ENCODE measurements around the gene LMNA. TPM values are rescaled to one million over a fixed set of nuclear protein-coding genes. Genes with fewer than 3 reads are reported as not detected.

LMNA gene
- total and polyA plus RNA-seq, 2 of the 4 experiments (the other 2 are of a cell fraction), result 563 to 755 TPM

GRCh38 chr1:156121457-156121856, 6.9 kb downstream of the LMNA start:
- H3K18ac ChIP-seq (ENCODE audit: low read depth, low read length), result 0 out of 2 replicates have a peak overlapping the region, but pooled peaks have one; percentile 25
- H3K4me3 ChIP-seq (ENCODE audit: insufficient read depth, low read depth, low read length), result no peak overlapping the region
- peaks cover 51% of the 10 kb centered on the region for H3K4me1 ChIP-seq (ENCODE audit: control insufficient read depth, insufficient read depth, low read length)
- H4K20me1 ChIP-seq (ENCODE audit: insufficient read depth, low read length), result peaks cover 70% of the 10 kb centered on the region
- intact Hi-C loops (cut with micrococcal nuclease) (no loop called here), dilution Hi-C loops (cut with HindIII; ENCODE audit: low sequenced_read_pairs, unreplicated experiment) (no loop called here), in situ Hi-C loops (cut with MboI; ENCODE audit: low sequenced_read_pairs) (no loop called here)
- no peak overlapping the region for H4K5ac ChIP-seq (ENCODE audit: low read depth, low read length)
- H2AFZ ChIP-seq (replicated peaks; ENCODE audit: low read length, poor library complexity), result no peak overlapping the region
- H2BK15ac ChIP-seq (ENCODE audit: low read depth, low read length), result no peak overlapping the region
- peak overlapping the region; percentile 18 for H2BK5ac ChIP-seq (ENCODE audit: low read depth, low read length, poor library complexity, severe bottlenecking)
- no peak overlapping the region for H2BK120ac ChIP-seq (ENCODE audit: low read depth, low read length)
- peak overlapping the region; percentile 49 for H3K4ac ChIP-seq (ENCODE audit: low read depth, low read length)
- peak overlapping the region; percentile 53 for H3K4me2 ChIP-seq (ENCODE audit: low read depth, low read length)
- POLR2A ChIA-PET (ENCODE audit: unreplicated experiment), result interaction anchor here (0.7 kb wide), 1 partner anchor 68 kb away, joined by 18 read pairs; no protein-coding TSS in a partner anchor
- H2BK20ac ChIP-seq (ENCODE audit: low read depth, low read length), result no peak overlapping the region
- CTCF ChIA-PET, result interaction anchor here (1.3 to 1.4 kb wide), 2 partner anchors 8 to 21 kb away, joined by 3 to 9 read pairs; no protein-coding TSS in a partner anchor
- WGBS, 2 experiments (ENCODE audit: extremely low coverage in 2 of 2, insufficient read length in 1 of 2), result 82% methylated on average over 2 of the region's 4 CpGs; no CpG with 5 or more reads in 1 of the 2 experiments
- H3K27me3 ChIP-seq (ENCODE audit: control insufficient read depth, insufficient read depth, low read length), result no peaks in the 10 kb centered on the region
- H4K91ac ChIP-seq (ENCODE audit: insufficient read depth, low read depth, low read length), result no peak overlapping the region
- no peaks in the 10 kb centered on the region for H3K9me3 ChIP-seq (ENCODE audit: control insufficient read depth, insufficient read depth, low read length)
- peak overlapping the region in 1 of 2 experiments; percentile 40; a peak in 1 of 4 replicates for H4K8ac ChIP-seq (ENCODE audit: low read depth in 2 of 2, low read length in 2 of 2)
- H3K56ac ChIP-seq (ENCODE audit: extremely low read depth, insufficient read depth, low read length), result no peak overlapping the region
- no peak for TF ChIP-seq CHD1 (IDR thresholded peaks at IDR 0.05; ENCODE audit: low read depth, low read length)
- TF ChIP-seq SMC3 (IDR thresholded peaks at IDR 0.05; ENCODE audit: low read depth, low read length), result no peak
- no peak for TF ChIP-seq RCOR1 (IDR thresholded peaks at IDR 0.05; ENCODE audit: insufficient replicate concordance, low read length)
- TF ChIP-seq ELK1 (IDR thresholded peaks at IDR 0.05; ENCODE audit: borderline replicate concordance, low read depth, low read length), result no peak
- TF ChIP-seq POLR2A (IDR thresholded peaks at IDR 0.05; ENCODE audit: low read depth, low read length), result no peak
- no peak for TF ChIP-seq FOS (IDR thresholded peaks at IDR 0.05; ENCODE audit: low read depth, low read length)
- TF ChIP-seq RAD21 (IDR thresholded peaks at IDR 0.05; ENCODE audit: low read length), result no peak
- TF ChIP-seq BHLHE40 (IDR thresholded peaks at IDR 0.05; ENCODE audit: low read depth, low read length), result no peak
- TF ChIP-seq MXI1 (IDR thresholded peaks at IDR 0.05; ENCODE audit: borderline replicate concordance, low read depth, low read length), result no peak
- no peak for TF ChIP-seq CEBPB (IDR thresholded peaks at IDR 0.05; ENCODE audit: low read depth, low read length)
- no peak for TF ChIP-seq MAZ (IDR thresholded peaks at IDR 0.05; ENCODE audit: borderline replicate concordance, low read depth, low read length)
- TF ChIP-seq NFE2L2 (IDR thresholded peaks at IDR 0.05; ENCODE audit: low read depth, low read length), result no peak
- TF ChIP-seq USF2 (IDR thresholded peaks at IDR 0.05; ENCODE audit: low read depth, low read length), result no peak
- TF ChIP-seq CTCF (conservative IDR thresholded peaks at IDR 0.05; ENCODE audit: low read depth, low read length), result no peak
- no peak for TF ChIP-seq RFX5 (IDR thresholded peaks at IDR 0.05; ENCODE audit: low read depth, low read length)
- no peak for TF ChIP-seq MAFK (IDR thresholded peaks at IDR 0.05; ENCODE audit: low read depth, low read length)
- ATAC-seq (ENCODE audit: low read depth) (no peak), DNase-seq (no peak)
- H3K23ac ChIP-seq (ENCODE audit: low read depth, low read length), result peak overlapping the region; percentile 44; the same call in 1 of the 2 replicates
- BruUV-seq (replicated peaks), result no TSS peak
- peak overlapping the region; percentile 66 for H2AK5ac ChIP-seq (ENCODE audit: low read depth, low read length)
- peaks cover 25% of the 10 kb centered on the region for H3K9me1 ChIP-seq (ENCODE audit: insufficient read depth, low read length)
- no peak overlapping the region for H2AK9ac ChIP-seq (replicated peaks; ENCODE audit: low read depth, low read length, poor library complexity)
- H3K27ac ChIP-seq (ENCODE audit: insufficient read depth, low read length), result peak overlapping the region; percentile 89
- peaks cover 13% of the 10 kb centered on the region for H3K36me3 ChIP-seq (ENCODE audit: control insufficient read depth, insufficient read depth, low read length)
- H3K14ac ChIP-seq (replicated peaks; ENCODE audit: low read depth, low read length), result peak overlapping the region; percentile 71
- H3K9ac ChIP-seq (ENCODE audit: low read depth, low read length), result no peak overlapping the region
- peaks cover 0 to 26% of the 10 kb centered on the region in 2 experiments; a peak in 2 of 4 replicates for H3K79me1 ChIP-seq (ENCODE audit: low read depth in 1 of 2, low read length in 2 of 2)
